K562 (cell line): ENCODE data around the gene SPIN2A. TPM values are rescaled to one million over a fixed set of nuclear protein-coding genes. Genes with fewer than 3 reads are reported as not detected.

ENCODE experiments used
- ATAC-seq: fragments of 200-7000 bp; cut with Tn5 transposase; 3 replicates; pipeline ENCODE4 v1.9.1; 2020; ENCODE audit warnings: moderate library complexity
- BruUV-seq: library from RNA; stranded (reverse); fragments of 400-500 nt; replicated peaks from 2 replicates; lab custom pipeline; 2021; lab: Mats Ljungman, UMichigan
- CTCF ChIA-PET: fragments of 300-600 bp; formaldehyde crosslinking; extraction: SDS; loops from one replicate; lab custom pipeline; 2021; ENCODE audit warnings: low intra/inter-chr PET ratio; lab: Yijun Ruan, JAX
- POLR2A ChIA-PET: fragments of 300-600, 350-650 bp; sonication (Branson Sonifier 250); formaldehyde crosslinking; extraction: SDS; loops from one replicate; lab custom pipeline; 2021; ENCODE audit warnings: antibody characterized with exemption, inconsistent platforms; lab: Yijun Ruan, JAX
- DNase-seq, 4 experiments: peaks; one replicate each; pipeline versions ENCODE4 v3.0.0 to v3.0.0-alpha.2; 2011 to 2018; ENCODE audit warnings: low spot score in 3 of 4, mixed read lengths in 3 of 4; ENCODE audit errors: extremely low read depth in 1 of 4
- FAIRE-seq: peaks from 2 replicates; lab custom pipeline; 2011; peaks lifted over from hg19 to GRCh38; lab: Jason Lieb, UNC
- H2AFZ ChIP-seq: 2 replicates; pipeline ENCODE4 v1.6.0; 2011; ENCODE audit warnings: low read depth, low read length, control low read depth, inconsistent platforms
- H3K27ac ChIP-seq: fragments of 200-600 bp; 3 replicates; pipeline ENCODE4 v1.8.0; 2011; ENCODE audit warnings: low read depth, mild to moderate bottlenecking, control low read depth, inconsistent platforms, low read length, moderate library complexity, mixed read lengths; ENCODE audit errors: extremely low read depth
- H3K27me3 ChIP-seq, 2 experiments: fragments of 300-600 bp in 1 of 2; 2 replicates in 1 of 2; 3 replicates in 1 of 2; pipeline versions ENCODE4 v1.6.0 to v1.8.0; 2011; ENCODE audit warnings: inconsistent platforms in 2 of 2, low read length in 2 of 2, mild to moderate bottlenecking in 1 of 2, mixed read lengths in 1 of 2, moderate library complexity in 1 of 2; ENCODE audit not compliant: control insufficient read depth in 2 of 2, insufficient read depth in 2 of 2
- H3K36me3 ChIP-seq: fragments of 300-600 bp; 3 replicates; pipeline ENCODE4 v1.8.0; 2011; ENCODE audit warnings: mild to moderate bottlenecking, low read length, inconsistent platforms; ENCODE audit not compliant: control insufficient read depth, insufficient read depth
- H3K4me1 ChIP-seq, 2 experiments: fragments of 200-600 bp in 1 of 2; replicated peaks in 1 of 2; 2 replicates in 1 of 2; 3 replicates in 1 of 2; pipeline versions ENCODE4 v1.5.1 to v1.8.0; 2011; ENCODE audit warnings: inconsistent platforms in 2 of 2, low read length in 2 of 2, mild to moderate bottlenecking in 1 of 2, mixed read lengths in 1 of 2, moderate library complexity in 1 of 2; ENCODE audit not compliant: control insufficient read depth in 2 of 2, insufficient read depth in 2 of 2
- H3K4me2 ChIP-seq: 2 replicates; pipeline ENCODE4 v1.6.1; 2011; ENCODE audit warnings: low read length, control low read depth, inconsistent platforms, mixed read lengths; ENCODE audit not compliant: insufficient read depth
- H3K4me3 ChIP-seq: fragments of 200-600 bp; sonication (generic), shearing (Covaris generic); 2 replicates; pipeline ENCODE4 v1.5.1; 2016; ENCODE audit warnings: control low read depth, inconsistent platforms
- H3K79me2 ChIP-seq: fragments of 200-600 bp; 3 replicates; pipeline ENCODE4 v1.8.0; 2011; ENCODE audit warnings: low read length, inconsistent platforms; ENCODE audit not compliant: control insufficient read depth, insufficient read depth
- H3K9ac ChIP-seq, 2 experiments: 2 replicates each; pipeline versions ENCODE4 v1.6.0 to v1.6.1; 2011; ENCODE audit warnings: low read depth in 2 of 2, low read length in 2 of 2, control low read depth in 1 of 2, inconsistent platforms in 1 of 2, mild to moderate bottlenecking in 1 of 2, mixed read lengths in 1 of 2; ENCODE audit not compliant: insufficient read depth in 1 of 2
- H3K9me1 ChIP-seq: one replicate; pipeline ENCODE4 v1.6.0; 2011; ENCODE audit warnings: inconsistent platforms, mild to moderate bottlenecking, low read length, moderate library complexity; ENCODE audit not compliant: control insufficient read depth, insufficient read depth
- H3K9me3 ChIP-seq: replicated peaks from 2 replicates; pipeline ENCODE4 v1.5.1; 2011; ENCODE audit warnings: low read depth, low read length, inconsistent platforms; ENCODE audit not compliant: control insufficient read depth, insufficient read depth
- H4K20me1 ChIP-seq: replicated peaks from 2 replicates; pipeline ENCODE4 v1.6.1; 2011; ENCODE audit warnings: low read length, inconsistent platforms, mixed read lengths; ENCODE audit not compliant: control insufficient read depth, insufficient read depth
- CCNT2 ChIP-seq: IDR thresholded peaks from 2 replicates; pipeline ENCODE4 v1.6.1; 2011; ENCODE audit warnings: borderline replicate concordance, low read depth, mild to moderate bottlenecking, moderate library complexity, mixed read lengths, low read length; ENCODE audit not compliant: insufficient read length; ENCODE audit errors: extremely low read depth
- E4F1 ChIP-seq: fragments of 250-450 bp; sonication (Bioruptor Pico); IDR thresholded peaks from 2 replicates; pipeline ENCODE4 v1.5.0; 2021; ENCODE audit warnings: mild to moderate bottlenecking, borderline replicate concordance
- HMG20A ChIP-seq: fragments of 450-650 bp; formaldehyde crosslinking; conservative IDR thresholded peaks from 2 replicates; pipeline ENCODE4 v1.4.0; 2020; ENCODE audit warnings: mild to moderate bottlenecking, mixed read lengths
- HMG20B ChIP-seq: fragments of 250-450 bp; sonication (Bioruptor Pico); IDR thresholded peaks from 2 replicates; pipeline ENCODE4 v1.5.0; 2021; ENCODE audit warnings: mild to moderate bottlenecking
- IFI16 ChIP-seq: fragments of 250-450 bp; sonication (Bioruptor Pico); IDR thresholded peaks from 2 replicates; pipeline ENCODE4 v2.1.2; 2022; ENCODE audit warnings: mild to moderate bottlenecking, inconsistent platforms
- KLF16 ChIP-seq: IDR thresholded peaks from 2 replicates; pipeline ENCODE4 v1.6.1; 2016; ENCODE audit warnings: antibody characterized with exemption
- MAZ ChIP-seq, 2 experiments: fragments of 450-650 bp in 1 of 2; sonication (generic) in 1 of 2; formaldehyde crosslinking; IDR thresholded peaks in 1 of 2; conservative IDR thresholded peaks in 1 of 2; 2 replicates each; pipeline versions ENCODE4 v1.4.0 to v1.5.0; 2020; ENCODE audit warnings: mild to moderate bottlenecking in 1 of 2, missing genetic modification reagents in 1 of 2
- MED1 ChIP-seq: sonication (generic); formaldehyde crosslinking; IDR thresholded peaks from 2 replicates; pipeline ENCODE4 v1.8.1; 2023; ENCODE audit warnings: missing genetic modification reagents, borderline replicate concordance
- PCBP1 ChIP-seq: fragments of 200-400 bp; formaldehyde crosslinking; IDR thresholded peaks from 2 replicates; pipeline ENCODE4 v1.6.1; 2018; ENCODE audit warnings: mild to moderate bottlenecking, low read depth, low read length; ENCODE audit not compliant: poor library complexity, severe bottlenecking
- POLR2G ChIP-seq: fragments of 200-400 bp; formaldehyde crosslinking; IDR thresholded peaks from 2 replicates; pipeline ENCODE4 v1.6.1; 2017; ENCODE audit warnings: low read depth, mild to moderate bottlenecking, antibody characterized with exemption, low read length, moderate library complexity
- RNF219 ChIP-seq: fragments of 250-450 bp; sonication (Bioruptor Pico); IDR thresholded peaks from 2 replicates; pipeline ENCODE4 v1.5.0; 2022; ENCODE audit warnings: mild to moderate bottlenecking
- SP2 ChIP-seq: IDR thresholded peaks from 2 replicates; pipeline ENCODE4 v1.6.1; 2011; ENCODE audit warnings: mild to moderate bottlenecking, low read depth, low read length, moderate library complexity; ENCODE audit not compliant: poor library complexity, severe bottlenecking; ENCODE audit errors: extremely low read depth
- TCF15 ChIP-seq: fragments of 250-450 bp; sonication (Bioruptor Pico); IDR thresholded peaks from 2 replicates; pipeline ENCODE4 v1.8.0; 2022; ENCODE audit warnings: moderate library complexity, mild to moderate bottlenecking, inconsistent platforms
- THRAP3 ChIP-seq: fragments of 450-650 bp; IDR thresholded peaks from 2 replicates; pipeline ENCODE4 v1.6.1; 2016; ENCODE audit warnings: mild to moderate bottlenecking, inconsistent platforms, borderline replicate concordance
- ZNF212 ChIP-seq: fragments of 450-650 bp; formaldehyde crosslinking; IDR thresholded peaks from 2 replicates; pipeline ENCODE4 v1.4.0; 2020; ENCODE audit warnings: mild to moderate bottlenecking
- ZNF668 ChIP-seq: fragments of 250-450 bp; sonication (Bioruptor Pico); IDR thresholded peaks from 2 replicates; pipeline ENCODE4 v1.8.0; 2022; ENCODE audit warnings: mild to moderate bottlenecking, inconsistent platforms
- WGBS: fragments of 100-300 bp; shearing (Covaris generic); methylation state at CpG from one replicate; pipeline ENCODE4 v1.1.6; 2016; ENCODE audit warnings: low coverage, mixed read lengths; ENCODE audit not compliant: insufficient coverage; ENCODE audit errors: missing lambda C conversion rate; 5-methylcytosine and 5-hydroxymethylcytosine counted together
- in situ Hi-C: fragments of 300-500 bp; cut with MboI; formaldehyde crosslinking; loops from 4 replicates; pipeline ENCODE4 v1.15.0; 2018; ENCODE audit warnings: inconsistent platforms, mixed read lengths
- intact Hi-C: fragments of 100-400 bp; cut with micrococcal nuclease; formaldehyde crosslinking; loops from 2 replicates; pipeline ENCODE4 v1.14.2; 2022
- polyA plus RNA-seq, 8 experiments: library from polyadenylated mRNA; depleted of rRNA in 4 of 8; stranded (reverse) in 5 of 8; unstranded in 3 of 8; fragments of >200 nt; fragmentation: Nextera tagmentation in 2 of 8; fragmentation: Illumina TruSeq in 1 of 8; extraction: Ambion mirVana in 2 of 8; extraction: Trizol in 1 of 8; gene quantifications; 2 replicates each; pipeline versions ENCODE4 v1.2.1 to v1.2.3, GENCODE V29; 2011 to 2014; ENCODE audit warnings: inconsistent platforms in 1 of 8, missing spikeins in 1 of 8
- total RNA-seq, 7 experiments: library from RNA; depleted of rRNA in 6 of 7; stranded (reverse); fragments of >200 nt in 6 of 7; fragmentation: Illumina TruSeq in 2 of 7; extraction: Trizol in 2 of 7; gene quantifications; 2 replicates each; pipeline versions ENCODE4 v1.2.1 to v1.2.3, GENCODE V29; 2011 to 2021; ENCODE audit warnings: low replicate concordance in 1 of 7

The SPIN2A gene
- total and polyA plus RNA-seq, 9 of the 15 experiments (the other 6 are each of a cell fraction or from before 2014, with no cell fraction given), result 0.03 to 1.6 (median 0.58) TPM

DNA sequence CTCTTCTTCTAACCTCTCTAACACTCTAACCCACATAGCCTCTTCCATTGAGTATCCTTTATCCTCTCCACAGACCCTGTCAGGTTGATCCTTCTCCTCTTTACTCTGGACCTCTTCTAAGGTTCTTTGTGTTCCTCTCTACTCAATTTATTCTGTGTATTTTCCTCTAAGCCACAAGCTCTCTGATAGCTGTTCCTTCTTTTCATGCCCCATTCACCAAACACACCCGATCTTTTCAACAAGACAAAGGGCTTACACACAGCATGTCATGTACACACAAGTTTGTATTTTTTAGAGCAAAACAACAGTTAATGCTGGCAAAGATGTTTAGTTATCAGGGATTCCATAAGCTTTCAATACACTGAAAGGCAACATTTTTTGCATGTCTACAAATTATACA is 17.8 kb downstream of the SPIN2A start:
- no TSS peak for BruUV-seq
- Histone ChIP-seq H3K4me1 (peaks cover 4 to 5% of the 10 kb centered on the region in 2 experiments; a peak in 4 of 5 replicates), H3K27me3 (no peaks in the 10 kb centered on the region), H3K4me2 (peak overlapping the region; percentile 18), H3K4me3 (no peak overlapping the region), H3K79me2 (peaks cover 20% of the 10 kb centered on the region), H3K9me1 (no peaks in the 10 kb centered on the region), H3K36me3 (peaks cover 10% of the 10 kb centered on the region; the same call in 2 of the 3 replicates), H3K9me3 (no peaks in the 10 kb centered on the region), H3K9ac (no peak overlapping the region), H3K27ac (no peak overlapping the region; the same call in 2 of the 3 replicates), H4K20me1 (no peaks in the 10 kb centered on the region), H2AFZ (no peak overlapping the region)
- FAIRE-seq (no peak), DNase-seq (no peak), ATAC-seq (no peak)
- in situ Hi-C loops, result no loop called here
- 29% methylated on average over 1 of the region's 1 CpG for WGBS
- ChIA-PET POLR2A (no interaction called here), CTCF (no interaction called here)
- intact Hi-C loops, result no loop called here
- TF ChIP-seq MED1 (no peak), HMG20B (no peak), ZNF668 (CRISPR knock-in tag) (no peak), E4F1 (no peak), KLF16 (no peak), RNF219 (CRISPR knock-in tag) (no peak), THRAP3 (no peak), SP2 (no peak), IFI16 (CRISPR knock-in tag) (no peak), POLR2G (no peak), PCBP1 (no peak), MAZ (CRISPR knock-in tag; conservative IDR thresholded peaks at IDR 0.05 in 1 of 2, IDR thresholded peaks at IDR 0.05 in 1 of 2) (no peak), ZNF212 (CRISPR knock-in tag) (no peak), TCF15 (CRISPR knock-in tag) (no peak), CCNT2 (no peak), HMG20A (CRISPR knock-in tag) (no peak)
